Thyroid gland (tissue), 4 donors: ENCODE data around the gene RELA. TPM values are rescaled to one million over a fixed set of nuclear protein-coding genes. Genes with fewer than 3 reads are reported as not detected.

Source experiments
- DNase-seq, 2 donors: peaks; one replicate each; pipeline ENCODE4 v3.0.0-alpha.2; 2019
- H3K27ac ChIP-seq, 3 donors: fragments of 200-600 bp; sonication (generic); 1 replicate in 2 of 3; 2 replicates in 1 of 3; pipeline ENCODE4 v1.5.1; 2016 to 2019; ENCODE audit warnings: mild to moderate bottlenecking in 1 of 3, moderate library complexity in 1 of 3
- H3K27me3 ChIP-seq: fragments of 200-600 bp; sonication (generic); one replicate; pipeline ENCODE4 v1.5.1; 2019
- H3K36me3 ChIP-seq, 2 donors: fragments of 200-600 bp; sonication (generic); one replicate each; pipeline ENCODE4 v1.5.1; 2016 to 2019
- H3K4me1 ChIP-seq, 2 donors: fragments of 200-600 bp; sonication (generic); one replicate each; pipeline ENCODE4 v1.5.1; 2017 to 2019
- H3K4me3 ChIP-seq, 3 donors: fragments of 200-600 bp; sonication (generic); replicated peaks in 1 of 3; 1 replicate in 2 of 3; 2 replicates in 1 of 3; pipeline ENCODE4 v1.5.1; 2016; ENCODE audit warnings: mild to moderate bottlenecking in 1 of 3
- H3K9me3 ChIP-seq: fragments of 200-600 bp; sonication (generic); one replicate; pipeline ENCODE4 v1.5.1; 2017
- CTCF ChIP-seq, 6 experiments: fragments of 200-600 bp in 3 of 6; fragments of 450-650 bp in 3 of 6; sonication (generic) in 3 of 6; IDR thresholded peaks; one replicate each; pipeline ENCODE4 v1.5.1; 2016 to 2019; ENCODE audit warnings: antibody characterized with exemption in 6 of 6, mild to moderate bottlenecking in 2 of 6, inconsistent platforms in 1 of 6, moderate library complexity in 1 of 6
- POLR2A ChIP-seq, 2 donors: fragments of 450-650 bp; IDR thresholded peaks; one replicate each; pipeline ENCODE4 v1.6.1; 2017; ENCODE audit warnings: antibody characterized with exemption in 2 of 2, mild to moderate bottlenecking in 2 of 2, moderate library complexity in 1 of 2
- WGBS, 2 donors: methylation state at CpG; one replicate each; pipeline ENCODE4 v1.1.5; 2017; 5-methylcytosine and 5-hydroxymethylcytosine counted together
- intact Hi-C: fragments of 100-400 bp; cut with DNase I; formaldehyde crosslinking; loops from one replicate; pipeline ENCODE4 v1.15.1; 2023
- total RNA-seq, 4 donors: library from RNA; depleted of rRNA; stranded (reverse); fragments of >200 nt; gene quantifications; one replicate each; pipeline ENCODE4 v1.2.3, GENCODE V29; 2016

RELA gene
- total RNA-seq, 4 donors from 2014 or later = 40.3 to 55.8 (median 48.7) TPM

- H3K9me3 ChIP-seq = no peaks in the 10 kb centered on the region
- peaks cover 72 to 86% of the 10 kb centered on the region in 2 donors for H3K36me3 ChIP-seq
- intact Hi-C loops = no loop called here
- WGBS, 2 donors = 96% methylated on average over 8 to 16 of the region's 16 CpGs
- no peak for DNase-seq
- H3K4me1 ChIP-seq = peaks cover 0 to 4% of the 10 kb centered on the region in 2 donors
- no peak overlapping the region for H3K4me3 ChIP-seq
- no peak for TF ChIP-seq POLR2A (IDR thresholded peaks at IDR 0.05)
- H3K27me3 ChIP-seq = no peaks in the 10 kb centered on the region
- H3K27ac ChIP-seq = no peak overlapping the region
Observed at GRCh38 chr11:65622011-65622410, 40.7 kb downstream of the RELA start.

GRCh38 chr11:65621460-65621859 lies 41.3 kb downstream of the RELA start:
- Histone ChIP-seq H3K4me3 (no peak overlapping the region), H3K27me3 (no peaks in the 10 kb centered on the region), H3K9me3 (no peaks in the 10 kb centered on the region), H3K27ac (no peak overlapping the region), H3K4me1 (peaks cover 5 to 9% of the 10 kb centered on the region in 2 donors), H3K36me3 (peaks cover 67 to 81% of the 10 kb centered on the region in 2 donors)
- intact Hi-C loops = no loop called here
- WGBS, 2 donors = 95 to 97% methylated on average over 13 to 14 of the region's 14 CpGs
- no peak for DNase-seq
- no peak for TF ChIP-seq CTCF (IDR thresholded peaks at IDR 0.05)
- TF ChIP-seq POLR2A (IDR thresholded peaks at IDR 0.05) = no peak

- H3K27ac ChIP-seq = no peak overlapping the region
- no peak for TF ChIP-seq CTCF (IDR thresholded peaks at IDR 0.05)
- no peak for TF ChIP-seq POLR2A (IDR thresholded peaks at IDR 0.05)
- peaks cover 59 to 75% of the 10 kb centered on the region in 2 donors for H3K36me3 ChIP-seq
- no peak overlapping the region for H3K4me3 ChIP-seq
- DNase-seq = no peak
- H3K9me3 ChIP-seq = no peaks in the 10 kb centered on the region
- H3K4me1 ChIP-seq = peaks cover 7 to 13% of the 10 kb centered on the region in 2 donors
- intact Hi-C loops = no loop called here
- WGBS, 2 donors = 77 to 92% methylated on average over 5 to 11 of the region's 19 CpGs
- H3K27me3 ChIP-seq = no peaks in the 10 kb centered on the region
Observed at GRCh38 chr11:65620666-65621065, 42.0 kb downstream of the RELA start.

GRCh38 chr11:65619281-65619928 lies 43.3 kb downstream of the RELA start:
- TF ChIP-seq POLR2A (IDR thresholded peaks at IDR 0.05) (no peak), CTCF (IDR thresholded peaks at IDR 0.05) (no peak)
- no peak overlapping the region for H3K27ac ChIP-seq
- no peak overlapping the region for H3K4me3 ChIP-seq
- intact Hi-C loops = loop anchor here (5.0 kb wide), 2 partner anchors 33 to 692 kb away; no protein-coding TSS in a partner anchor
- no peaks in the 10 kb centered on the region for H3K27me3 ChIP-seq
- no peaks in the 10 kb centered on the region for H3K9me3 ChIP-seq
- 92 to 93% methylated on average over 2 to 14 of the region's 29 CpGs for WGBS, 2 donors
- no peak for DNase-seq
- H3K36me3 ChIP-seq = peaks cover 48 to 63% of the 10 kb centered on the region in 2 donors
- H3K4me1 ChIP-seq = peaks cover 11 to 13% of the 10 kb centered on the region in 2 donors

- Histone ChIP-seq H3K27me3 (no peaks in the 10 kb centered on the region), H3K27ac (no peak overlapping the region), H3K9me3 (no peaks in the 10 kb centered on the region), H3K4me3 (no peak overlapping the region), H3K36me3 (peaks cover 42 to 57% of the 10 kb centered on the region in 2 donors), H3K4me1 (peaks cover 12 to 13% of the 10 kb centered on the region in 2 donors)
- 66 to 87% methylated on average over 8 to 14 of the region's 14 CpGs for WGBS, 2 donors
- DNase-seq = no peak
- intact Hi-C loops = loop anchor here (5.0 kb wide), 2 partner anchors 34 to 691 kb away; no protein-coding TSS in a partner anchor
- TF ChIP-seq POLR2A (IDR thresholded peaks at IDR 0.05) = no peak
- TF ChIP-seq CTCF (IDR thresholded peaks at IDR 0.05) = no peak
Observed at GRCh38 chr11:65618763-65619162, 44.0 kb downstream of the RELA start.
